Gastrocnemius medialis (tissue), 4 donors: ENCODE results near the gene PAX6.

Experiments used
- POLR2A ChIP-seq, 2 donors: fragments of 450-650 bp; IDR thresholded peaks; one replicate each; pipeline ENCODE4 v1.6.1; 2017; ENCODE audit warnings: antibody characterized with exemption in 2 of 2, mild to moderate bottlenecking in 2 of 2, moderate library complexity in 2 of 2
- TF ChIP-seq, protein P1 (sequence below), 5 experiments: fragments of 450-650 bp in 3 of 5; fragments of 200-600 bp in 2 of 5; sonication (generic) in 2 of 5; IDR thresholded peaks in 4 of 5; conservative IDR thresholded peaks in 1 of 5; 1 replicate in 4 of 5; 2 replicates in 1 of 5; pipeline ENCODE4 v1.5.1; 2016 to 2019; ENCODE audit warnings: antibody characterized with exemption in 5 of 5, mild to moderate bottlenecking in 3 of 5, moderate library complexity in 3 of 5

GRCh38 chr11:31797190-31798056, 13.7 kb downstream of the PAX6 start:
- TF ChIP-seq, protein P1, sequence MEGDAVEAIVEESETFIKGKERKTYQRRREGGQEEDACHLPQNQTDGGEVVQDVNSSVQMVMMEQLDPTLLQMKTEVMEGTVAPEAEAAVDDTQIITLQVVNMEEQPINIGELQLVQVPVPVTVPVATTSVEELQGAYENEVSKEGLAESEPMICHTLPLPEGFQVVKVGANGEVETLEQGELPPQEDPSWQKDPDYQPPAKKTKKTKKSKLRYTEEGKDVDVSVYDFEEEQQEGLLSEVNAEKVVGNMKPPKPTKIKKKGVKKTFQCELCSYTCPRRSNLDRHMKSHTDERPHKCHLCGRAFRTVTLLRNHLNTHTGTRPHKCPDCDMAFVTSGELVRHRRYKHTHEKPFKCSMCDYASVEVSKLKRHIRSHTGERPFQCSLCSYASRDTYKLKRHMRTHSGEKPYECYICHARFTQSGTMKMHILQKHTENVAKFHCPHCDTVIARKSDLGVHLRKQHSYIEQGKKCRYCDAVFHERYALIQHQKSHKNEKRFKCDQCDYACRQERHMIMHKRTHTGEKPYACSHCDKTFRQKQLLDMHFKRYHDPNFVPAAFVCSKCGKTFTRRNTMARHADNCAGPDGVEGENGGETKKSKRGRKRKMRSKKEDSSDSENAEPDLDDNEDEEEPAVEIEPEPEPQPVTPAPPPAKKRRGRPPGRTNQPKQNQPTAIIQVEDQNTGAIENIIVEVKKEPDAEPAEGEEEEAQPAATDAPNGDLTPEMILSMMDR (IDR thresholded peaks at IDR 0.05 in 4 of 5, conservative IDR thresholded peaks at IDR 0.05 in 1 of 5): no peak
- TF ChIP-seq POLR2A (IDR thresholded peaks at IDR 0.05): no peak
